ENCODE results near the gene CHMP4A.
"Not testable (repeated sequence)": the region's sequence is repeated elsewhere in the genome, so short reads cannot be mapped to it uniquely, and the experiment has no call there.

The CHMP4A gene

GRCh38 chr14:24222987-24223386, 9.7 kb upstream of the CHMP4A start:
- DNase-seq = not testable (repeated sequence)

- no peak for DNase-seq
Observed at GRCh38 chr14:24219521-24219920, 6.2 kb upstream of the CHMP4A start.

- no peak for DNase-seq
Observed at GRCh38 chr14:24219080-24219479, 5.8 kb upstream of the CHMP4A start.

GRCh38 chr14:24216876-24217275, 3.6 kb upstream of the CHMP4A start:
- DNase-seq = not testable (repeated sequence)

GRCh38 chr14:24216345-24216699, 3.0 kb upstream of the CHMP4A start:
- DNase-seq = no peak

- DNase-seq = peak; percentile 97
Observed at GRCh38 chr14:24215495-24216344, 2.4 kb upstream of the CHMP4A start, which contains the start of gene MDP1. MDP1 (minus strand) TSS chr14:24216066; CDS start chr14:24215955, 111 bp downstream.

GRCh38 chr14:24213866-24214662, 776 bp upstream of the CHMP4A start:
- no peak for DNase-seq

GRCh38 chr14:24211311-24211710, 2.0 kb downstream of the CHMP4A start:
- no peak for DNase-seq

- no peak for DNase-seq
Observed at GRCh38 chr14:24207625-24208024, 5.7 kb downstream of the CHMP4A start.

- DNase-seq = no peak
Observed at GRCh38 chr14:24207104-24207551, 6.2 kb downstream of the CHMP4A start.

GRCh38 chr14:24206260-24207103, 6.8 kb downstream of the CHMP4A start:
- DNase-seq = no peak

- DNase-seq = no peak
Observed at GRCh38 chr14:24204163-24205146, 8.8 kb downstream of the CHMP4A start.

GRCh38 chr14:24203249-24203886, 9.9 kb downstream of the CHMP4A start:
- DNase-seq = not testable (repeated sequence)

GRCh38 chr14:24202538-24202937, 10.8 kb downstream of the CHMP4A start:
- DNase-seq = not testable (repeated sequence)

GRCh38 chr14:24198814-24199524, 14.3 kb downstream of the CHMP4A start:
- no peak for DNase-seq

- DNase-seq = peak; percentile 51
Observed at GRCh38 chr14:24197056-24197450, 16.2 kb downstream of the CHMP4A start.

GRCh38 chr14:24196071-24197055, 16.9 kb downstream of the CHMP4A start:
- DNase-seq = peak; percentile 61

GRCh38 chr14:24195186-24196070, 17.9 kb downstream of the CHMP4A start, which contains the start of gene TM9SF1:
TM9SF1 (minus strand) TSS chr14:24195441; CDS start chr14:24195019, 422 bp downstream.
- DNase-seq = peak; percentile 95
